ENCODE results near the gene KIDINS220. TPM values are rescaled to one million over a fixed set of nuclear protein-coding genes. Genes with fewer than 3 reads are reported as not detected.

The KIDINS220 gene
- total and polyA plus RNA-seq, 2 experiments from 2014 or later: 12.8 to 38.2 TPM

DNA sequence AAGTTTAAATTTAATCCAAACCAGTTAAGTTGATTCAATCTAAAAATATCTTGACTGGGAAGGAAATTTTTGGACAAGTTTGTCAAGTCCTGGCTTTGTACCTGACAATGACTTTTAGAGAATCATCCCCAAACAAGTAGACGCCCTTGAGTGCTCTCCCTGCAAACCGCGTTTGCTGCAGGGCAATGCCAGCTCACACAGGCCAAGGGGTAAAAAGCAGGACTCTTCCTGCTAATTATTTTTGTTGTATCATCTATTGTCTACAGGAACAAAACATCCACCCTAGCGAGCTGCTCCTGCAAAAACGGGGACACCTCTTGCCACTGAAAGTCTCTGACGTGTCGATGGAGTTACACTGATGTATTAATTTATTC, 144.6 kb downstream of the KIDINS220 start (continued):
- TF ChIP-seq, protein P1, sequence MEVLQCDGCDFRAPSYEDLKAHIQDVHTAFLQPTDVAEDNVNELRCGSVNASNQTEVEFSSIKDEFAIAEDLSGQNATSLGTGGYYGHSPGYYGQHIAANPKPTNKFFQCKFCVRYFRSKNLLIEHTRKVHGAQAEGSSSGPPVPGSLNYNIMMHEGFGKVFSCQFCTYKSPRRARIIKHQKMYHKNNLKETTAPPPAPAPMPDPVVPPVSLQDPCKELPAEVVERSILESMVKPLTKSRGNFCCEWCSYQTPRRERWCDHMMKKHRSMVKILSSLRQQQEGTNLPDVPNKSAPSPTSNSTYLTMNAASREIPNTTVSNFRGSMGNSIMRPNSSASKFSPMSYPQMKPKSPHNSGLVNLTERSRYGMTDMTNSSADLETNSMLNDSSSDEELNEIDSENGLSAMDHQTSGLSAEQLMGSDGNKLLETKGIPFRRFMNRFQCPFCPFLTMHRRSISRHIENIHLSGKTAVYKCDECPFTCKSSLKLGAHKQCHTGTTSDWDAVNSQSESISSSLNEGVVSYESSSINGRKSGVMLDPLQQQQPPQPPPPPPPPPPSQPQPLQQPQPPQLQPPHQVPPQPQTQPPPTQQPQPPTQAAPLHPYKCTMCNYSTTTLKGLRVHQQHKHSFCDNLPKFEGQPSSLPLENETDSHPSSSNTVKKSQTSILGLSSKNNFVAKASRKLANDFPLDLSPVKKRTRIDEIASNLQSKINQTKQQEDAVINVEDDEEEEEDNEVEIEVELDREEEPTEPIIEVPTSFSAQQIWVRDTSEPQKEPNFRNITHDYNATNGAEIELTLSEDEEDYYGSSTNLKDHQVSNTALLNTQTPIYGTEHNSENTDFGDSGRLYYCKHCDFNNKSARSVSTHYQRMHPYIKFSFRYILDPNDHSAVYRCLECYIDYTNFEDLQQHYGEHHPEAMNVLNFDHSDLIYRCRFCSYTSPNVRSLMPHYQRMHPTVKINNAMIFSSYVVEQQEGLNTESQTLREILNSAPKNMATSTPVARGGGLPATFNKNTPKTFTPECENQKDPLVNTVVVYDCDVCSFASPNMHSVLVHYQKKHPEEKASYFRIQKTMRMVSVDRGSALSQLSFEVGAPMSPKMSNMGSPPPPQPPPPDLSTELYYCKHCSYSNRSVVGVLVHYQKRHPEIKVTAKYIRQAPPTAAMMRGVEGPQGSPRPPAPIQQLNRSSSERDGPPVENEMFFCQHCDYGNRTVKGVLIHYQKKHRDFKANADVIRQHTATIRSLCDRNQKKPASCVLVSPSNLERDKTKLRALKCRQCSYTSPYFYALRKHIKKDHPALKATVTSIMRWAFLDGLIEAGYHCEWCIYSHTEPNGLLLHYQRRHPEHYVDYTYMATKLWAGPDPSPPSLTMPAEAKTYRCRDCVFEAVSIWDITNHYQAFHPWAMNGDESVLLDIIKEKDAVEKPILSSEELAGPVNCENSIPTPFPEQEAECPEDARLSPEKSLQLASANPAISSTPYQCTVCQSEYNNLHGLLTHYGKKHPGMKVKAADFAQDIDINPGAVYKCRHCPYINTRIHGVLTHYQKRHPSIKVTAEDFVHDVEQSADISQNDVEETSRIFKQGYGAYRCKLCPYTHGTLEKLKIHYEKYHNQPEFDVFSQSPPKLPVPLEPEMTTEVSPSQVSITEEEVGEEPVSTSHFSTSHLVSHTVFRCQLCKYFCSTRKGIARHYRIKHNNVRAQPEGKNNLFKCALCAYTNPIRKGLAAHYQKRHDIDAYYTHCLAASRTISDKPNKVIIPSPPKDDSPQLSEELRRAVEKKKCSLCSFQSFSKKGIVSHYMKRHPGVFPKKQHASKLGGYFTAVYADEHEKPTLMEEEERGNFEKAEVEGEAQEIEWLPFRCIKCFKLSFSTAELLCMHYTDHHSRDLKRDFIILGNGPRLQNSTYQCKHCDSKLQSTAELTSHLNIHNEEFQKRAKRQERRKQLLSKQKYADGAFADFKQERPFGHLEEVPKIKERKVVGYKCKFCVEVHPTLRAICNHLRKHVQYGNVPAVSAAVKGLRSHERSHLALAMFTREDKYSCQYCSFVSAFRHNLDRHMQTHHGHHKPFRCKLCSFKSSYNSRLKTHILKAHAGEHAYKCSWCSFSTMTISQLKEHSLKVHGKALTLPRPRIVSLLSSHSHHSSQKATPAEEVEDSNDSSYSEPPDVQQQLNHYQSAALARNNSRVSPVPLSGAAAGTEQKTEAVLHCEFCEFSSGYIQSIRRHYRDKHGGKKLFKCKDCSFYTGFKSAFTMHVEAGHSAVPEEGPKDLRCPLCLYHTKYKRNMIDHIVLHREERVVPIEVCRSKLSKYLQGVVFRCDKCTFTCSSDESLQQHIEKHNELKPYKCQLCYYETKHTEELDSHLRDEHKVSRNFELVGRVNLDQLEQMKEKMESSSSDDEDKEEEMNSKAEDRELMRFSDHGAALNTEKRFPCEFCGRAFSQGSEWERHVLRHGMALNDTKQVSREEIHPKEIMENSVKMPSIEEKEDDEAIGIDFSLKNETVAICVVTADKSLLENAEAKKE (CRISPR knock-in tag; IDR thresholded peaks at IDR 0.05): no peak
- TF ChIP-seq, protein P2, sequence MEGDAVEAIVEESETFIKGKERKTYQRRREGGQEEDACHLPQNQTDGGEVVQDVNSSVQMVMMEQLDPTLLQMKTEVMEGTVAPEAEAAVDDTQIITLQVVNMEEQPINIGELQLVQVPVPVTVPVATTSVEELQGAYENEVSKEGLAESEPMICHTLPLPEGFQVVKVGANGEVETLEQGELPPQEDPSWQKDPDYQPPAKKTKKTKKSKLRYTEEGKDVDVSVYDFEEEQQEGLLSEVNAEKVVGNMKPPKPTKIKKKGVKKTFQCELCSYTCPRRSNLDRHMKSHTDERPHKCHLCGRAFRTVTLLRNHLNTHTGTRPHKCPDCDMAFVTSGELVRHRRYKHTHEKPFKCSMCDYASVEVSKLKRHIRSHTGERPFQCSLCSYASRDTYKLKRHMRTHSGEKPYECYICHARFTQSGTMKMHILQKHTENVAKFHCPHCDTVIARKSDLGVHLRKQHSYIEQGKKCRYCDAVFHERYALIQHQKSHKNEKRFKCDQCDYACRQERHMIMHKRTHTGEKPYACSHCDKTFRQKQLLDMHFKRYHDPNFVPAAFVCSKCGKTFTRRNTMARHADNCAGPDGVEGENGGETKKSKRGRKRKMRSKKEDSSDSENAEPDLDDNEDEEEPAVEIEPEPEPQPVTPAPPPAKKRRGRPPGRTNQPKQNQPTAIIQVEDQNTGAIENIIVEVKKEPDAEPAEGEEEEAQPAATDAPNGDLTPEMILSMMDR (conservative IDR thresholded peaks at IDR 0.05; ENCODE audit: low read depth in 2 of 2): no peak
- TF ChIP-seq EZH2 (IDR thresholded peaks at IDR 0.05; ENCODE audit: low read depth, unreplicated experiment): no peak

DNA sequence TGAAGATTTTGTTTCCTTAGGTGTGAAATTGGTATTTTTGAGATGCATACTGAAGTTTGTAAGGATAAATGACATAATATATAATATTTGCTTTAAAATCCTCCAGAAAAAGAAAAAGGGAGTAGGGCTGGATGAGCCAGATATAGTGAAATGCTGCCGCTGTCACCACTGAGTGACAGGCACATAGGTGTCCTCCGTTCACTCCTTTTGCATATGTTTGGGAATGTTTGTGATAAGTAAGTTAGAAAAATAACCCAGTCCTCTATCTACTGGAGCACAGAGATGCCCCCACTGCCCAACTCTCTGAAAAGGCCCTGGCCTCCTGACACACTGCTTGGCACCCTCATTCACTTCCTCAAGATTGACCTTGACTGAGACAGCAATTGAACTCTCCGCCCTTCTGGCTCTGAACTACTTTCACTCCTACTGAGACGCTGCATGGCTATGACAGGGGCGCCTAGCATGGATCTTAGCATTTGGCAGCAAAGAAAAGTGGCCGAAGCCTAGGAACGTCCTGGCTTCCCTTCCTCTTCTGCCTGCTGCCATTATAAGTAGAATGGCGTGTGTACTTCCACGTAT, 145.5 kb downstream of the KIDINS220 start:
- Mint-ChIP-seq H3K9me3 (peaks cover 2% of the 10 kb centered on the region; the same call in 1 of the 3 replicates), H3K4me1 (no peaks in the 10 kb centered on the region; the same call in 1 of the 3 replicates), H3K27me3 (ENCODE audit: insufficient read depth, low read depth, poor library complexity) (no peaks in the 10 kb centered on the region), H3K27ac (no peak overlapping the region), H3K4me3 (no peak overlapping the region), H3K36me3 (ENCODE audit: low read depth) (no peaks in the 10 kb centered on the region)
- Histone ChIP-seq H3K4me3 (no peak overlapping the region), H3K9me2 (ENCODE audit: insufficient read depth) (no peaks in the 10 kb centered on the region), H3K27ac (ENCODE audit: low read depth) (no peak overlapping the region), H3K4me2 (no peak overlapping the region), H3K27me3 (ENCODE audit: insufficient read depth) (no peaks in the 10 kb centered on the region), H3K79me2 (replicated peaks; ENCODE audit: insufficient read depth) (no peaks in the 10 kb centered on the region), H3K4me1 (ENCODE audit: insufficient read depth) (no peaks in the 10 kb centered on the region), H4K20me1 (replicated peaks; ENCODE audit: insufficient read depth) (no peaks in the 10 kb centered on the region), H3K36me3 (ENCODE audit: insufficient read depth) (no peaks in the 10 kb centered on the region), H3F3A (replicated peaks; ENCODE audit: low read depth) (no peaks in the 10 kb centered on the region), H2AFZ (no peak overlapping the region)
- DNase-seq (ENCODE audit: low spot score) (no peak), ATAC-seq (no peak)
- TF ChIP-seq ZNF114 (CRISPR knock-in tag; IDR thresholded peaks at IDR 0.05) (no peak), ZNF331 (CRISPR knock-in tag; IDR thresholded peaks at IDR 0.05; ENCODE audit: low read depth) (no peak), NANOG (IDR thresholded peaks at IDR 0.05; ENCODE audit: borderline replicate concordance) (no peak), CREB1 (CRISPR knock-in tag; IDR thresholded peaks at IDR 0.05; ENCODE audit: low read depth) (no peak)

All from GM23338 (cell line).